Activated naive CD4-positive, alpha-beta T cell treated with Interleukin-2 at 50 U/mL for 16 hours (primary cell): ENCODE data around the gene PIGQ.
A peak's percentile ranks its signal among the peaks of the same experiment; 100 is the strongest.
"Not testable (repeated sequence)": the region's sequence is repeated elsewhere in the genome, so short reads cannot be mapped to it uniquely, and the experiment has no call there.

Experiments
- DNase-seq: peaks from one replicate; pipeline ENCODE4 v3.0.0-alpha.2; 2020

The PIGQ gene

GRCh38 chr16:588889-589657 lies 19.3 kb downstream of the PIGQ start:
- DNase-seq, result peak; percentile 98

GRCh38 chr16:589658-590187 lies 20.0 kb downstream of the PIGQ start, which contains the start of gene RAB40C:
RAB40C (plus strand) TSS chr16:590066; CDS start chr16:590292, 226 bp downstream.
- DNase-seq, result peak; percentile 99

GRCh38 chr16:590188-590814 lies 20.5 kb downstream of the PIGQ start:
- no peak for DNase-seq

GRCh38 chr16:590815-591200 lies 21.0 kb downstream of the PIGQ start:
- DNase-seq, result no peak

DNA sequence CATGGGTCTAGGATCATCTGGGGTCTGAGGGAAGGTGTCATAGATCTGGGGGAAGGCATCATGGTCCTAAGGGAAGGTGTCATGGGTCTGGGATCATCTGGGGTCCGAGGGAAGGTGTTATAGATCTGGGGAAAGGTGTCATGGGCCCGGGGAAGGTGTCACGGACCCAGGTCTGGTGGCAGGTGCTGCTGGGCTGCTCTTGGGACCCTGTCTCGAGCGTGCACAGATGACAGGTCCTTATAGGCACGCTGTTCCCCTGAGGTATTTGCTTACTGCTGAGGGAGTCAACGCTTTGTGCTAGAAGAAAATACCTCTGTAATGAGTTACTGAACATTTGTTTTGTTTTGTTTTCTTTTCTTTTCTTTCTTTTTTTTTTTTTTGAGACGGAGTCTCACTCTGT lies 21.5 kb downstream of the PIGQ start:
- DNase-seq, result no peak

GRCh38 chr16:591892-592517 lies 22.2 kb downstream of the PIGQ start:
- DNase-seq, result no peak

- no peak for DNase-seq
These were observed 22.9 kb downstream of the PIGQ start for GRCh38 chr16:592518-593306.

- no peak for DNase-seq
These were observed 23.6 kb downstream of the PIGQ start for GRCh38 chr16:593406-593805.

DNA sequence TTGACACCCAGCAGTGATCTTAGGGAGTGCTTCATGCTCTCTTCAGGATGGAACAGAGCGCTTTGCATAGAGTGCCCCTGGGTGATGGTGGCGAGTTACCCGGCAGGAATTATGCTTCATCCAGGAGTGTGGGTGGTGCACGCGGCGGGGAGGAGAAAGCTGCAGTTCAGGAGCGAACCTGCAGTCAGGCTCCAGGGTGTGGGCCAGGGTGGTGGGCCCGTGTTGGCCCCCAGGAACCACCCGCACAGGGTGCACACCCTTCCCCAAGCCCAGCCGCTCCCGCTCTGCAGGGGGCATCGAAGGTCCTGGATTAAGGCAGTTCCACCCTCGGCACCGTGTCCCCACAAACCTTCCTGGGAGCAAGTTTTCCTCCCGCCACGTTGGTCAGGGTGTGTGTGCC lies 24.0 kb downstream of the PIGQ start:
- no peak for DNase-seq

DNA sequence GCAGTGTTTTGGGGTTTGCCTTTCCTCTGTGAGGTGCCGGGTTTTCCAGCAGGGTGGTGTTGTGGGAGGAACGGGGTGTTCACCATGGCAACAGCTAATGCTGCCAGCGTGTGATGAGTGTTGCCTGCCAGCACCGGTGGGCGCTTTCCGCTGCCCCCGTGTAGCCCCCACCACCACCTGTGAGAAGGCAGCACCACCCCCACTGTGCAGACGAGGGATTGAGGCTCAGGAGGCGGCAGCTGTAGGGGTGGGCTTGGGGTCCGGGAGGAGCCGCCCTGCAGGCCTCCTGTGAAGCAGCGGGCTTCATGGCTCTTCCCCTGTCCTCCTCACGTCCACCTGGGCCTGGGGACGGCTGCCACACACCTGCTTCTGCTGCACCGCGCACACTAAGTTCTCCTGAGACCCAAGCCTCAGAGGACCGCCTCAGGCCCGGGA lies 25.3 kb downstream of the PIGQ start:
- DNase-seq, result no peak

- DNase-seq, result no peak
These were observed 26.4 kb downstream of the PIGQ start for GRCh38 chr16:595942-596735.

DNA sequence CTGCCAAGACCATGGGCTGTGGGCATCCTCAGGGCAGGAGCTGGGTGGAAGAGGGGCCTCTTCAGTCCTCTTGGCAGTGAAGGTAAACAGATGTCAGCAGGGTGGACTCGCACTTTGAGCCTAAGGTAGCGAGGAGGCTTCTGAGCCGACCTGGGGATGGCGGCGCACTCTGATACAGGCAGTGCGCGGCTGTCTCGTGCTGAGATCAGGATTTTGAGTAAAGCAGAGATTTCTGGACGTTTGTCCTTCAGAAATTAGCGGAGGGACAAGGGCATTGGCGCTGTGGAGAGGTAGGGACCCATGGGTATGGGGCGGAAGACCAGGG lies 26.9 kb downstream of the PIGQ start:
- DNase-seq, result no peak

GRCh38 chr16:597655-598054 lies 27.9 kb downstream of the PIGQ start:
- not testable (repeated sequence) for DNase-seq

DNA sequence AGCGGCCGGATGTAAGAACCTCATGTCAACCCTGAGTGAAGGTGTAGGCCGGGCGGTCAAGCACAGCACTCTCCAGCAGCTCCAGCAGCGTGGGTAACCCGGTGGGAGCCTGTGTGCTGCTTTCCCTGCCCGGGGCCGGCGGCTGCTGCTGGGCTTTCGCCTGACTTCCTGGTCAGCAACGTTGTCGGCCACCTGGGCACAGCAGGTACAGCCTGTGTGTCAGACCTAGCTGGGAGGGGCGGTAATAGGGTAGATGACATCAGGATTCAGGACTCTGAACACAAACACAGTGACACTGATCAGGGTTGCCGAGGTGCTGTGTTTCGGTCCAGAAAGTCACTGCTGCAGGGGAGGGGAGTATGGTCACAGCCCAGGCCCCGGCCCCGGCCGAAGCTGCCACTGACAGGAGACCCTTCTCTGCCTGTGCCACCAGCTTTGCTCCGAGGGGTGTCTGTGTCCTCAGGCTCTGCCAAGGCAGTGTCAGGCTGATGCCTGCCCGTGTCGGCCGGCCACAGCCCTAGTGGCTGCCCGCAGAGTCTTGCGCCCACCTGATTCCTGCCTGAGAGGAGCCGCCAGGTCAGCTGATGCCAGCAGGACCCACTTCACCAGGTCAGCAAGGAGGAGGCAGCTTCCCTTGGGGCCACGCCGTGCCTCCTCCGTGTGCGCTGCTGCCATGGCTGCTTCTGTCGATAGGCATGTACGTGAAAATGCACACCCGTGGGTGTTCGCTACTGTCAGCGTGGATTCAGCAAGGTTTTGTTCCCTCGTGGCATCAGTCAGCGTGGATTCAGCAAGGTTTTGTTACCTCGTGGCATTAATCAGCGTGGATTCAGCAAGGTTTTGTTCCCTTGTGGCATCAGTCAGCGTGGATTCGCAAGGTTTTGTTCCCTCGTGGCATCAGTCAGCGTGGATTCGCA lies 29.3 kb downstream of the PIGQ start:
- DNase-seq, result no peak

DNA sequence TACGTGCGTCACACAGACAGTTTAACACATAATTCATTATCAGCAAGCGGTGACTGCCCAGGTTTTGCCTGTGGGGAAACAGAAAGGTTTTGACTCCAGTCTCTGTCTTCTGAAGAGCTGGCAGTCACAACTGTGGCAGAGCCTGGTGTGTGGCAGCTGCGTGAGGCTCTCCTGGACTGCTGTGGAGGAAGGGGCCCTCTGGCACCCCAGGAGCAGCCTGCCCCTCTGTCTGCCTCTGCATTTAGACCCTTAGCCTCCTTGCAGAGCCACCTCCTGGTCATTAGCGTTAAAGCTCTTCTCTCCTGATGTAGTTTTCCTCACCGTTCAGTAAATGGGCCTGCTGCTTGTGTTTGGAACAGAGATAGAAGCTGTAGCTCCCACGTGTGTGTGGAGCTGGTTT lies 31.0 kb downstream of the PIGQ start:
- no peak for DNase-seq

- no peak for DNase-seq
These were observed 34.2 kb downstream of the PIGQ start for GRCh38 chr16:603933-604332.

- no peak for DNase-seq
These were observed 37.0 kb downstream of the PIGQ start for GRCh38 chr16:606656-607307.

GRCh38 chr16:608019-608418 lies 38.3 kb downstream of the PIGQ start:
- DNase-seq, result peak; percentile 49

- no peak for DNase-seq
These were observed 39.5 kb downstream of the PIGQ start for GRCh38 chr16:609316-609715.

GRCh38 chr16:609984-610383 lies 40.2 kb downstream of the PIGQ start:
- DNase-seq, result no peak
